ENCODE measurements around the gene CD3D. TPM values are rescaled to one million over a fixed set of nuclear protein-coding genes. Genes with fewer than 3 reads are reported as not detected.
"Not testable (repeated sequence)": the region's sequence is repeated elsewhere in the genome, so short reads cannot be mapped to it uniquely, and the experiment has no call there.

The CD3D gene
- total RNA-seq, 1 donor from 2014 or later = not detected

DNA sequence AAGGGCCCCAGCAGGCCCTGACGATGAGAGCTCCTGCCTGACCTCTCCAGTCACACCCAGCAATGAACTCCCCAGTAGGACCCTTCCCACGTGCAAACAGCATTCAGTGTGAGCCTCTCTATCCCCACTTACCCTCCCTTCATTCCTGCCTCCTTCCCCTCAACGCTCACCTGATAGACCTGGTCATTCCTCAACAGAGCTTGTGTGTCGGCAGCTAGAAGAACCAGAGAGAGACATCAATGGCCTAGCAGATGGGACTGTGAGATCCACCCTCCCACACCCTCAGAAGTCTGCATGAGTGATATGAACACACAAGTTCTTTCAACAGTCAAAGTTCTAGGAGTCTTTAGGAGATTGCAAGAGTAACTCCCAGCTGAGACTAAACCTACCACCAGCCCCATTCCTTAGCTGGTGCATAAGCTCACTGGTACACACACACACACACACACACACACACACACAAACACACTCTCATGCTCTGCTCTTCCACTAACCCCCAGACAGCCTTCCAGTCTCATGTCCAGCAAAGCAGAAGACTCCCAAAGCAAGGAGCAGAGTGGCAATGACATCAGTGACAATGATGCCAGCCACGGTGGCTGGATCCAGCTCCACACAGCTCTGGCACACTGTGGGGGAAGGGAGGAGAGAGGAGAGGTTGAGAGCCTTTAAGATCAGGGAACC, 3.1 kb downstream of the CD3D start:
- DNase-seq (ENCODE audit: low read depth) = no peak

DNA sequence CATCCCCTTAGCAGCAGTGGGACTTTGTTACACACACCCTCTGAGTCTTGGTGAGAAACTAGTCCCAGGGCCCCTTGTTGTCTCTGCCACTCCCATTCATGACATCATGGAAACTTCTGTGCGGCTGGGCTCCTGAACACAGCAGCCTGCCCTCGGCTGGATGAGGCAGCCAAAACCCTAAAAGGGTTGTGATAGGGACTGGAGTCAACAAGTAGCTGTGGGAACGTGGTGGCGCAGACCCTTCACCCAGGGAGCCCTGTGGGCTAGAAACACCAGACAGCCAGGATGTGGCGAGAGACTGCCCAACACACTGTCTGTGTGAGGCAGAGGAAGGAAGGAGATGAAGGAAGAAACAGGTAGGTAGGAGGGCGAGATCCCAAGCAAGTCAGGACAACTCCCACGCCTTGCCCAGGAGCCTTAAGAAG, 3.9 kb downstream of the CD3D start:
- no peak for DNase-seq (ENCODE audit: low read depth)

DNA sequence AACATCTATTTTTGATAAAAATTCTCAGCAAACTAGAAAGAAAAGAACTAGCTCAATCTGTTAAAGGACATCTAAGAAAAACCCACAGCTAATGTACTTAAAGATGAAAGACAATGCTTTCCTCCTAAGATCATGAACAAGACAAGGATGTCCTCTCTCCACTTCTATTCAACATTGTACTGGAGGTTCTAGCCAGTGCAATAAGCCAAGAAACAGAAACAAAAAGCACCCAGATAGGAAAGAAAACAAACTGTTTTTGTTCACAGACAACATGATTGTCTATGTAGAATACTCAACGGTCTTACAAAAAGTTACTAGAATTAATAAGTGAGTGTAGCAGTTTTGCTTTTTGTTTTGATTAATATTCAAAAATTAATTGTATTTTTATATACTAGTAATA, 7.8 kb downstream of the CD3D start:
- no peak for DNase-seq (ENCODE audit: low read depth)

DNA sequence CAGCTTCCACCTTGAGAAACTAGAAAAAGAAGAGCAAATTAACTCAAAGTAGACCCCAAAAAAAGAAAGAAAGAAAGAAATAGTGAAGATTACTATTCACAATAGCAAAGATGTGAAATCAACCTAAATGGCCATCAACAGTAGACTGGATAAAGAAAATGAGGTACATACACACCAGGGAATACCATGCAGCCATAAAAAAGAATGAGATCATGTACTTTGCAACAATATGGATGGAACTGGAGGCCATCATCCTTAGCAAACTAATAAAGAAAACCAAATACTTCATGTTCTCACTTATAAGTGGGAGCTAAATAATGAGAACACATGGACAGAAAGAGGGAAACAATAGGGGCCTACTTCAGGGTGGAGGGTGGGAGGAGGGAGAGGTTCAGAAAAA, 13.8 kb downstream of the CD3D start:
- DNase-seq (ENCODE audit: low read depth) = no peak

DNA sequence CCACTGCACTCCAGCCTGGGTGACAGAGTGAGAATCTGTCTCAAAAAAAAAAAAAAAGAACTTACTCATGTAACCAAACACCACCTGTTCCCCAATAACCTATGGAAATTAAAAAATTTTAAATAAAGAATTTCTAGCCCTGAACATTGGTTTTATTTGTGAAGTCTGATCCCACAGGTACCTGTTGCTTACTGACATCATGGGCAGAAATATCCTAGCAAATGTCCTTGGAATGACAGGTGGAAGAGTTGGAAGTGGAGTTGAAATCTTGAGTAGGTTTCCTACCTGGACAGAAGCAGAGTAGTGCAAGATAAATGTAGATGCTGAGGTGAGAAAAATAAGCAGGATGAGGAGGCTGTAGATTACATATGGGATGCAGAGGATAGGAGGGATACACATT, 17.2 kb downstream of the CD3D start:
- no peak for DNase-seq (ENCODE audit: low read depth)

DNA sequence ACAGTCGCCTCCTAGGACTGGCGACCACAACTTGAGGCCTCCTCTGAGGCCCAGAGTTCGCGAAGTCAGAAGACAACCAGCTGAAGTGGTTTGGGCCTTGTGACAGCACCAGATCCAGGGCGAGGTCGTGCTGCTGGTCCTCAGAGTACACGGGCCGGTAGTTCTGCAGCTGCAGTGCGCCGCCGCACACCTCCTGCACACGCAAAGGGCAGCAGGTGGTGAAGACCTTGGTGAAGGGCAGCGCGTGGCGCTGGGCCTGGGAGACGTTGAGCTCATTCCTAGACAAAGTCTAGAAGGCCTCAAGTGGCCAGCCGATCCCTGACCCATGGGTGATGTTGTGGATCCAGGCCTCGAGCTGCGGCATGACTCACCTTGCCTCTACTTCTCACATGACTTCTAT, 19.8 kb downstream of the CD3D start:
- DNase-seq (ENCODE audit: low read depth) = no peak

DNA sequence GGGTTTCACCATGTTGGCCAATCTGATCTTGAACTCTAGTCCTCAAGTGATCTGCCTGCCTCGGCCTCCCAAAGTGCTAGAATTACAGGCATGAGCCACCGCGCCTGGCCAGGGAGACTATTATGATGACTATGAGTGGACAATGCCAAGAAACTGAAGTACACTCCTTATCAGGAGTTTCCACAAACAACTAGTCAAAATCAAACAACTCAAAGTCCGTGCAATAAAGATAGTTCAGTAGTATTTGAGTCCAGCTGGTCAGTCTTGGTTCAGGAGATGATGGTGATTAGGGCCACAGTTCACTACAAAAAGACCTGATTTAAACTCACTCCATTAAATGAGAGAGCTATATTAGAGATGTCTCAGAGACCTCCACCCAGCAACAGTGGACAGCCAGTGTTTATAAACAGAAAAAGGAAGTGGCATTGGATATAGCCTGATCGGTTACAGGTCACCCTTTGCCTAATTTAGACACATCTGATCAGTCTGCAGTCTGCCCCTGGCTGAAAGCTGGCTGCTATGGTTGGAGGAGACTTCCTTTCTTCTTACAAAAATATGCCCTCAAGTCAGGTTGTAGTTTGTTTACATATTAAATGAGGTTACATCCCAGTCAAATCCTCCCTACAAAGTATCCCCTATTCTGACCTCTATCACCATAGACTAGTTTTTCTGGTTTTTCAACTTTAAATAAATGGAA, 21.0 kb downstream of the CD3D start:
- DNase-seq (ENCODE audit: low read depth) = no peak

DNA sequence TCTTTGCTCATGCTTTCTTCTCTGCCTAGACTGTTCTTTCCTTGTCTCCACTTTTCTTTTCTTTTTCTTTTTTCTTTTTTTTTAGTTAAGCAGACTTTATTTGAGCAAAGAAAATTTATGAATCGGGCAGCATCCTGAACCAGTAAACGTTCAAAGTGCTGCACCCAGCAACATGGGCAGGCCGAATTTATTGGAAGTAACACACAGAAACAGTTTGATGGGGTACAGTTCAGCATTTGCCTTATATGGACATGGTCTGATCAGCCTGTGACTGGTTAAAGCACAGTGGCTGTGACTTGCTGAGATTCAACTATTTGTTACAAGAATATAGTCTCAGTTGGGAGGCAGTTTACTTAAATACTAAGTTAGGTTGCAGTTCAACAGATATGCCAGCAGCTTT, 22.0 kb downstream of the CD3D start:
- no peak for DNase-seq (ENCODE audit: low read depth)

DNA sequence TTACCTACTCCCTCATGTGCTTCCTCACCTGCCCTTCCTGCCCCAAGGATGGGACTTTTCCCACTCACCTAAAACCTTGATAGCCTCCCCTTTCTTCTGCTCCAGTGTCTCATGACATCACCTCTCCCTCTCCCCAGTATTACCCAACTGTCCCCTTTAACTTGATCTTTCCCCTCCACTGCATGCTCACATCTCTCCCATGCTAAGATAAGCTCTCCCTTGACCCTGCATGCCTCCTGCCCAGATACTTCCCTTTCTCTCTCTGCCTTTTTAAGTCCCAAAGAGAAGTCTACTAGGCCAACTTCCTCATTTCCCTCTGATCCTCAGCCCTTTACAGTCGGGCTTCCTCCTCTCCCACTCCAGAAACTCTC, 23.2 kb downstream of the CD3D start:
- DNase-seq (ENCODE audit: low read depth) = no peak

DNA sequence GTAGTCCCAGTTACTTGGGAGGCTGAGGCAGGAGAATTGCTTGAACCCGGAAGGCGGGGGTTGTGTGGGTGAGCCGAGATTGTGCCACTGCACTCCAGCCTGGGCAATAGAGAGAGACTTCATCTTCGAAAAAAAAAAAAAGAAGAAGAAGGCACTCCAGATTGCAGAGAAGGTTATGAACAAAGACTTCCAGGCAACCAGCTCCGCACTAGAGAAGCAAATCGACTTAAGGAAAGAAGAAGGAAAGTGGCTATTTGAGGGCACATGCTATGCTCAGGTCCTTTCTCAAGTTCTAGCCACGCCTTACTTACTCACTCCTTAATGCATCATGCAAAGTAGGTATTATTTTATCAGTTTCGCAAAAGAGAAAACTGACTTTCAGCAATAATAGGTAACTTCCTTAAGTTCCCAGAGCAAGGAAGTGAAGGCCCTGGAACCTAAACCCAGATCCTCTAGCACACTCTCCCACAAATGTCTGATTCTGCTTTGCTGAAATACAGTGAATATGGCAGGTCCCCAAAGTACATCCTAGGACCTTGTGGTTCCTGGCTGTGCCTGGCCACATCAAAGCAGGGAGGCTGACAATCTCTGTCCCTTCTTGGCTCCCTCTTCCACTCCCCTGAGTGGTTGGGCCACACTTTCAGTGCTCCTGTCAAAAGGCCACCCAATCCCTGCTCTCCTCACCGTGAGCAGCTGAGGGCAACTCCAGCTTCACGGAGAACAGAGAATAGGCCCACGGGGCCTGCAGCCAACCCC, 23.7 kb downstream of the CD3D start:
- DNase-seq (ENCODE audit: low read depth) = no peak

DNA sequence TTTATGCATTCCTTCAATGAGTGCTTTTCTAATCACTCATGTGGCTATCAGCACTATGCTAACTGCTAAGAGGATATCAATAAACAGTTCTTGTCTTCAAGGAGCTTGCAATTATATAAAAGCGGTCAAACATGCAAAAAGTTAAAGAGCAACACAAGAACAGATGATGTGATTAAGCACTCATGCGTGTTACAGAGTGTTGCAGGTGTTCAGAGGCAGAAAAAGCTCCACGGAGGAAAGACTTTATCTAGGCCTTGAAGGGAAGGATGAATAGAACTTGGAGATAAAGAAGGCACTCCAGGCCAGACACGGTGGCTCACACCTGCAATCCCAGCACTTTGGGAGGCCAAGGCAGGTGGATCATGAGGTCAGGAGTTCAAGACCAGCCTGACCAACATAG, 24.4 kb downstream of the CD3D start:
- no peak for DNase-seq (ENCODE audit: low read depth)

DNA sequence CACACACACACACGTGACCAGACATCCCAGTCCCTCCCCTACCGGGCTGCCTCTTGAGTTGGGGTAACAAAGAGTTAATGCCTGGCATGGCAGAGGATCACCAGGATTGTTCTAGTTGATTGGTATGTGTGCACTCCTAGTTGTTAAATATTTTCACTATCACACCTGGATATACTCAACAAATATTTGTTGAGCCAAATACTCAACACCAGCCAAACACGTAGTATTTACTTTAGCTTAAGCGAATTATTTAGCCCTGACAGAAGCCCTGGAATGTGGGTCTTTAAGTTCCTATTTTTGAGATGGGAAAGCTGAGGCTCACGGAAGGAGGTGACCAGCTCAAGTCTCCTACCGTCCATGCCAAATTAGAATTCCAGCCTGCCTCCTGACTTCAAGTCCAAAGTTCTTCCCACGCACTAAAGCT, 27.5 kb downstream of the CD3D start:
- DNase-seq (ENCODE audit: low read depth) = no peak

DNA sequence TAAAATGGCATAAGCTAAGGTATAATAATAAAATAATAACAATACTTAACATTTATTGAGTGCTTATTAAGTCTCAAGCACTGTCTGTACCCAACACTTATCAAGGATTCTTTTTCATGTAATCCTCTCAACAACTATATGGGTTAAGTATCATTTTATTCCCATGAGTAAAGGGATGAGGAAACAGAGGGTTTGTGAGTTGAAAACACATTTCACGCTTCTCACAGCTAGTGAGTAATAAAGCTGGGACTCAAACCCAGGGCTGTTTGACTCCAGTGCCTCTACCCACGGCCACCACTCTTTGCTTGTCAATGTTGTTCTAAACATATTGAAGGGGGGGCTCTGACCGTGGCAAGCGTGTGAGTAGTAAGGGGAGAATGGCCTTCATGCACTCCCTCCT, 29.3 kb downstream of the CD3D start:
- DNase-seq (ENCODE audit: low read depth) = no peak

DNA sequence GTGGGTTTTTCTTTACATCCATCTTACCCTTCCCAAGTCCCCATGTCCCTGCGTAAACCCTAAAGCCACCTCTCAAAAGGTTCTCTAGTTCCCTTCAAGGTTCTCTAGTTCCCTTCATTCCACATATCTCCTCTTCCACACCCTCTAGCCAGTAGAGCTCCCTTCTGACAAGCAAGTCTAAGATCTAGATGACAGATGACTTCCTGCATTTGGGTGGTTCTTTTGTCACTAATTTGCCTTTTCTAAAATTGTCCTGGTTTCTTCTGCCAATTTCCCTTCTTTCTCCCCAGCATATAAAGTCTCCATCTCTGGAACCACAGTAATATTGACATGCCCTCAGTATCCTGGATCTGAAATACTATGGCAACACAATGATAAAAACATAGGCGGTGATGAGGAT, 30.2 kb downstream of the CD3D start:
- no peak for DNase-seq (ENCODE audit: low read depth)

DNA sequence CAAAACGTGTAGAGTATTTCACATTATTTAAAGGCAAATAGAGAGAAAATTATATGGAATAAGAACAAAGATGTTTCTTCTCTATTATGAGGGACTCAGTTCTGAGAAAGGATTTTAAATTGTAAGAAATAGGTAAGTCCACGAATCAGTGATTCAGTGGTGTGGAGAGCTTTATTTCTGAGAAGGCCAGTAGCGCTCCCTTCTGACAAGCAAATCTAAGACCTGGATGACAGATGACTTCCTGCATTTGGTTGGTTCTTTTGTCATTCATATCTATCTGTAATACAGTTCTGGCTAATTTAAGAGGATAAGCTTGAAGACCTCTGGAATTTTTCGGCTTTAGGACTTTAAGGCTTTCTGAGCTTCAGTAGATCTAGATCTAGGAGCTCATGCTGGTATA, 31.0 kb downstream of the CD3D start:
- no peak for DNase-seq (ENCODE audit: low read depth)

DNA sequence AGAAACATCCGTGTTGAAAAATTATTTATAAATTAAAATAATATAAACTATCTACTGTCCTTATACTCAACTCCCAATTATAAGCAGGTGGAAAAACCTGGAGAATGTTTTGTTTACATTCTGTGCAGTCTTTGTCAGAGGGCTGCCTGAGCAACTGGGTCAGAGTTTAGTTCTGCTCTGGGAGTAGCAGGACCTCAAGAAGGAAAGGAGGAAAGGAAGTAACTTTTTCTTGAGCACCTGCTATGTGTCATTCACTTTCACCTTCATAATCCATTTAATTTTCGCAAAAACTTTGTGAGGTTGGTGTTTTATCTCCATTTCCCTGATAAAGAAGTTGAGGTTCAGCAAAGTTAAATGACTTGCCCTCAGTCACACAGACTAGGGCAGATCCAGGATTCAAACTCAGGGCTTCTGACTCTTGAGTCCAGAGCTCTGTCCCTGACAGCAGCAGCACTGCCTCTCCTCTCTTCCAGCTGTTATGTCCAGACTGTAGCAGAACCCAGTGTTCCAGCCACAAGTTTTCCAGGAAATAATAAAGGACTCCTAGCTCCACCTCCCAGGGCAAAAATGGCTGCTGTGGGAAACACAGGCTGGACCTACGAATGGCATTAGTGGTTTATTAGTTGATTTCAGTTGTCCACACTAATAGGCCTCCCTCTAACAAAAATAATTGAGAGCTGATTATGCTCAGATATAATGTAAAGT, 31.6 kb downstream of the CD3D start:
- DNase-seq (ENCODE audit: low read depth) = no peak

DNA sequence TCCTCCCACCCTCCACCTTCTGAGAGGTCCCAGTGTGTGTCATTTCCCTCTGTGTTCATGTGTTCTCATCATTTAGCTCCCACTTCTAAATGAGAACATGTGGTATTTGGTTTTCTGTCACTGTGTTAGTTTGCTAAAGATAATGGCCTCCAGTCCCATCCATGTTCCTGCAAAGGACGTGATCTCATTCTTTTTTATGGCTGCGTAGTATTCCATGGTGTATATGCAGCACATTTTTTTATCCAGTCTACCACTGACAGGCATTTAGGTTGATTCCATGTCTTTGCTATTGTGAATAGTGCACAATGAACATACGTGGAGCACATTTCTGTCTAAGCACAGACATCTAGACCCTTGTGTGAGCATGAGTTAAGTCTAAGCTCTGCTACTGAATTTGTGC, 32.2 kb downstream of the CD3D start:
- DNase-seq (ENCODE audit: low read depth) = no peak

DNA sequence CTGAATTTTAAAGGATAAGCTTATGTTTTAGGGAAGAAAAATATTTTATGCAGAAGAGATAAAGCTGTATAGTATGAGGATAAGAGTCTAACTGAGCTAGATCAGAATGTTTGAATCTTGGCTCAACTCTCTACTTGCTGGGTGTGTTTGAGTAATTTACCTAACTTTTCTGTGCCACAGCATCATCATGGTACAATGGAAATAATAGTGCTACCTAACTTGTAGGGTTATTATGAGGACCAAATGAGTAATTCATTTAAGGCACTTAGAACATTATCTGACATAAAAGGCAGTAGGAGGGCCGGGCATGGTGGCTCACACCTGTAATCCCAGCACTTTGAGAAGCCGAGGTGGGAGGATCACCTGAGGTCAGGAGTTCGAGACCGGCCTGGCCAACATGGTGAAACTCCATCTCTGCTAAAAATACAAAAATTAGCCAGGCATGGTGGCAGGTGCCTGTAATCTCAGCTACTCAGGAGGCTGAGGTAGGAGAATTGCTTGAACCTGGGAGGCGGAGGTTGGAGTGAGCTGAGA, 33.4 kb downstream of the CD3D start:
- DNase-seq (ENCODE audit: low read depth) = not testable (repeated sequence)

DNA sequence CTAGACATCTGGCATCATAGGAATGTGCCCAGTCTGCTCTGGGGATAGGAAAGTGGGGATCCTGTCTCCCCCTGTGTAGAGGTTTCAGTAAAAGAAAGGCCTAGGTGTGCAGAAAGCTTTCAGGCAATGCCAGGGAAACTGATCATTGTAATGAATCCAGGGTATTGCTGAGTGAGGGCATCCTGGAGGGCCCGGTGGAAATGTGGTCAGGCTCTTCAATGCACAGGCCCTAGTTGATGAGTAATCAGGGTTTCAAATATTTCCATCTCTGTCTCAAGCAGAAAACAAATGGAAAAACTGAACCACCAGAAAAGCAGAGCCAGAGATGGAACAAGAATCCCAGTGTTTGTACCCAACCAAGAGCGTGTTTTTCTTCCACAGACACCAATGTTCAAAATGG, 35.9 kb downstream of the CD3D start:
- DNase-seq (ENCODE audit: low read depth) = no peak

DNA sequence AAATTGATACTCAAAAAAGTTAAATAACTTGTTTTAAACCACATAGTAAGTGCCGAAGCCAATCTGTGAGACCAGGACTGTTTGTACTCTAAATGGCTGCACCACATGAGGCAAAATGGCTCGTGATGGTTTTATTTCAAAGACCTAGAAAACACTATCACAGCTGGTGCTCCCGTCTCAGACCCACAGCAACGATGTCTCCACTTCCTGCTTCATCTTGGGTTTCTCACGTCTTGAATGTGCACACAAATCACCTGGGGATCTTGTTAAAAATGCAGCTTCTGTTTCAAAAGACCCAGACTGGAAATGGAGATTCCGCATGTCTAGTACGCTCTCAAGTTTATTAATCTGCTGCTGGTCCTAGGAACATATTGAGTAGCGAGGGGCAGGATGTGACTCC, 36.8 kb downstream of the CD3D start:
- DNase-seq (ENCODE audit: low read depth) = no peak

DNA sequence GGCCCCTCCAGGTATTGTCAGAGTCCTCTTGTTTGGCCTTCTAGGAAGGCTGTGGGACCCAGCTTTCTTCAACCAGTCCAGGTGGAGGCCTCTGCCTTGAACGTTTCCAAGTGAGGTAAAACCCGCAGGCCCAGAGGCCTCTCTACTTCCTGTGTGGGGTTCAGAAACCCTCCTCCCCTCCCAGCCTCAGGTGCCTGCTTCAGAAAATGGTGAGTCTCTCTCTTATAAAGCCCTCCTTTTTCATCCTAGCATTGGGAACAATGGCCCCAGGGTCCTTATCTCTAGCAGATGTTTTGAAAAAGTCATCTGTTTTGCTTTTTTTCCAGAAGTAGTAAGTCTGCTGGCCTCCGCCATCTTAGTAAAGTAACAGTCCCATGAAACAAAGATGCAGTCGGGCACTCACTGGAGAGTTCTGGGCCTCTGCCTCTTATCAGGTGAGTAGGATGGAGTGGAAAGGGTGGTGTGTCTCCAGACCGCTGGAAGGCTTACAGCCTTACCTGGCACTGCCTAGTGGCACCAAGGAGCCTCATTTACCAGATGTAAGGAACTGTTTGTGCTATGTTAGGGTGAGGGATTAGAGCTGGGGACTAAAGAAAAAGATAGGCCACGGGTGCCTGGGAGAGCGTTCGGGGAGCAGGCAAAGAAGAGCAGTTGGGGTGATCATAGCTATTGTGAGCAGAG, 37.8 kb downstream of the CD3D start, which contains the start of gene CD3E:
TSS of gene CD3E (plus strand) at position 163 of the 681 bp plus-strand sequence. CDS start at position 386, 223 bp downstream.
- no peak for DNase-seq (ENCODE audit: low read depth)

Measured in myocyte (in vitro differentiated cells).